ENCODE data around the gene GPR89B. TPM values are rescaled to one million over a fixed set of nuclear protein-coding genes. Genes with fewer than 3 reads are reported as not detected.
"Not testable (repeated sequence)": the region's sequence is repeated elsewhere in the genome, so short reads cannot be mapped to it uniquely, and the experiment has no call there.

The GPR89B gene
- total RNA-seq, 1 experiment from 2014 or later = 16.8 TPM

DNA sequence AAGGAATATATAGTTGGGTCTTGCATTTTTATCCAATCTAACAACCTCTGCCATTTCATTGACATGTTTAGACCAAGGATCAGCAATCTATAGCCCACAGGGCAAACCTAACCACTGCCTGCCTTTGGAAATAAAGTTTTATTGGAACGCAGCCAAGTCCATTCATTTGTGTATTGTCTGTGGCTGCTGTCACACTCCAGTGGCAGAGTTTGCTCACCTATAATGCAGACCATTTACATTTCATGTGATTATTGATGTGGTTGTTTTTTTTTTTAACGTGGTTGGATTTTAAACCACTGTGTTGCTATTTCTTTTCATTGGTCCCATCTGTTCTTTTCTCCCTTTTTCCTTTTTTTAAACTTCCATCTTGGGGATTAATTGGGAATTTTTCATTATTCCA is 57.2 kb downstream of the GPR89B start:
- not testable (repeated sequence) for H3K27me3 ChIP-seq (ENCODE audit: control insufficient read depth, insufficient read depth, low read length); H3K36me3 ChIP-seq (replicated peaks; ENCODE audit: control insufficient read depth, insufficient read depth, low read length); DNase-seq; H3K4me3 ChIP-seq (ENCODE audit: insufficient read depth, low read depth, low read length)

DNA sequence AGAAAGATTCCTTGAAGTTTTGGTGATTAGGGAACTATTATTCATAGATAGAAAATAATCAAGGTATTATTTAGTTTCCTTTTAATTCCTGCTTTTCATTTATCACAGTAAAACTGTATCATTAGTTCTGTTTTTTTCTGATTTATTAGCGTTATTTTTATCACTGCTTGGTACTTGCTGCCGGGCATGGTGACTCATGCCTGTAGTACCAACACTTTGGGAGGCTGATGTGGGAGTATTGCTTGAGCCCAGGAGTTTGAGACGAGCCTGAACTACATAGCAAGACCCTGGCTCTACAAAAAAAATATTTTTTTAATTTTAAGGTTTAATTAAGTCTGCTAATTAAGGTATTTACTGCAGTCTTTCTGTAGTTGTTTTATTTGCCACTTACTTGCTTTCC is 59.7 kb downstream of the GPR89B start:
- not testable (repeated sequence) for H3K27me3 ChIP-seq (ENCODE audit: control insufficient read depth, insufficient read depth, low read length); H3K4me3 ChIP-seq (ENCODE audit: insufficient read depth, low read depth, low read length); H3K36me3 ChIP-seq (replicated peaks; ENCODE audit: control insufficient read depth, insufficient read depth, low read length); DNase-seq

DNA sequence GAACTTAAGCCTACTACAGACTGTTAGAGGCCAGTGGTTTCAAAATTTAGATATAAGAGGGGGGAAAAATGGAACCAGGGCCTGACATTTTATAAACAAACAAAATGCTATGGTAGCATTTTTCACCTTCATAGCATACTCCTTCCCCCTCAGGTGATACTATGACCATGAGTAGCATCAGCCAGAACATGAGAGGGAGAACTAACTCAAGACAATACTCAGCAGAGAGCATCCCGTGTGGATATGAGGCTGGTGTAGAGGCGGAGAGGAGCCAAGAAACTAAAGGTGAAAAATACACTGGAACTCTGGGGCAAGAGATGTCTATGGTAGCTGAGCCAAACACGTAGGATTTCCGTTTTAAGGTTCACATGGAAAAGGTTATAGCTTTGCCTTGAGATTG is 64.7 kb downstream of the GPR89B start:
- not testable (repeated sequence) for H3K4me3 ChIP-seq (ENCODE audit: insufficient read depth, low read depth, low read length); H3K27me3 ChIP-seq (ENCODE audit: control insufficient read depth, insufficient read depth, low read length); H3K36me3 ChIP-seq (replicated peaks; ENCODE audit: control insufficient read depth, insufficient read depth, low read length); DNase-seq

DNA sequence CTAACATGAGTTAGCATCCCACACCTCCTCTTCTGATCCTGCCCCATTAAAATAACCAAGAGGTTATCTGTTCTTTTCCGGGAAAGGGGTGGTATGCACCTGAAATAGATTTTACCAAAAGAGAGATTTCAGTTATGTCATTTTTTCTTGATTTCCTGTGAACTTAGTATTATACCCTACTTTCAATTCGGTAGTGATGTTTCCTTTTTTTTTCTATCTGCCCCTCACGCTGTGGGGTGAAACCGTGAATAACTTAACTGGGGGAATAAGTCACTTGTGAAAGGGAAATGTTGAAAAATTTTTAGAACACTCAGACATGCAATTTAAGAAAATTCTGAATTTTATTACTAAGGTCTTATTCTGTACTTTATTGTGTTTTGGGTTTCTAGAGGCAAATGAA is 65.2 kb downstream of the GPR89B start:
- H3K4me3 ChIP-seq (ENCODE audit: insufficient read depth, low read depth, low read length); H3K36me3 ChIP-seq (replicated peaks; ENCODE audit: control insufficient read depth, insufficient read depth, low read length); DNase-seq; H3K27me3 ChIP-seq (ENCODE audit: control insufficient read depth, insufficient read depth, low read length): not testable (repeated sequence)

DNA sequence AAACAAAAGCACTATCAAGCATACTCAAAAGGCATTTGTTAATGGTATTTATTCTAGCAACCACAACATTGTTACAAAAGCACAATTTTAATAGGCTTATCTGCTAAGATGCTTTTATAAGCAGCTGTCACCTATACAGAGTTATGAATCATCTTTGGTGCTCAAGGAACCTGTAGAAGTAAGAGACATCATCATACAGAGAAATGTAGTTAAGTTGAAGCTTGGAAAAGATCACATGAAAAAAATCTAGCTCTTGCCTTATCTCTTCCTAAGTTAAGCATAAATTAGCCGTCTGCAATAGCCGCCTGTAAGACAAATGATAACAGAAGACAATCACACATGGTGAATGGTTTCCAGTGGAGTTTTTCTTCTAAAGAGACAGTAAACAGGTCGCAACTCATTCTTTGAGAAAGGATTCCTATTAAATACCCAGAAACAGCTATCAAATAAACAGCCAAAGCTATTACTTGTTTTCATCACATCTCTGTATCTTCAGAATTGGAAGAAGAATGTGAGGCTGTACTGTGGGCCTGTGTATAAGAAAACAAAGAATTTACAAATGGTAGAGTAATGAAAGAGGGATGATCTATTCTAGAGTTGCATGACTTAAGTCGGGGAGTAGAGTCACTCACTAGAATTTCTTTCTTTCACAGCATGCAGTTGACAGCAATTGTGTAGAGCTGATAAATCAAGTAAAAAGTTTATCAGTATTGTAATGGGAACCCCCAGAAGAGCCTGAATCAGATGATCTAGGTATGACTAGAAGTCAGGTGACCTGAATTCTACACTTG is 65.8 kb downstream of the GPR89B start:
- not testable (repeated sequence) for H3K4me3 ChIP-seq (ENCODE audit: insufficient read depth, low read depth, low read length); H3K36me3 ChIP-seq (replicated peaks; ENCODE audit: control insufficient read depth, insufficient read depth, low read length); DNase-seq; H3K27me3 ChIP-seq (ENCODE audit: control insufficient read depth, insufficient read depth, low read length)

DNA sequence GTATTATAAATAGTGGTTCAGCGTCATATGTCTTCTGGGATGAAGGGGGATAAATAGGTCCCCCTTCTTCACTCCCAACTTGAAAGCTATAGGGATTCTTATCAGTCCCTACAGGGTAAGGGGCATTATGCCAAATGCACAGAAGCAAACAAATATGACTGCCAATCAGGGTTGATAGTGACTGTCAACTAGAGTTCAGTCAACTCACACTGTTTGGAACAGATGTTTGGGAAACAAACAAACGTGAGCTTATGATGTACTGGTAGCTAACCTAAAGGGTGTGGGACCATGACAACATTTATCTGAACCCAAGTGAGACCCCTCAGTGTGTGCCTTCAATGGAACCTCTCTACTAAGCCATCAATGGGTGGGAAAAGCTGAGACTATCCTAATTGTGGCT is 67.9 kb downstream of the GPR89B start:
- H3K4me3 ChIP-seq (ENCODE audit: insufficient read depth, low read depth, low read length); H3K27me3 ChIP-seq (ENCODE audit: control insufficient read depth, insufficient read depth, low read length); DNase-seq; H3K36me3 ChIP-seq (replicated peaks; ENCODE audit: control insufficient read depth, insufficient read depth, low read length): not testable (repeated sequence)

DNA sequence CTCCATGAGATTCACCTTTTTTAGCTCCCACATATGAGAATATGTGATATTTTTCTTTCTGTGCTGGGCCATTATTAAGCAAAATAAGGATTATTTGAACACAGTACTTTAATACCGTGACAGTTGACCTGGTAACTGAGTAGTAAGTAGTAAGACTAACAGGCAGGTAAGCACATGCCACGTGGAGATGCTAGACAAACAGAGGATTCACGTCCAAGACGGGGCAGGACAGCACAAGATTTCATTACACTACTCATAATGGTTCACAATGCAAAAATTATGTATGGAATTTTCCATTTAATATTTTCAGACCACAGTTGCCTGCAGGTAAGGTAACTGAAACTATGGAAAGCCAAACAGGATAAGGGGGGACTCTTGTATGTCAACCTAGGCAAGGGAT is 79.5 kb downstream of the GPR89B start:
- not testable (repeated sequence) for DNase-seq; H3K36me3 ChIP-seq (replicated peaks; ENCODE audit: control insufficient read depth, insufficient read depth, low read length); H3K27me3 ChIP-seq (ENCODE audit: control insufficient read depth, insufficient read depth, low read length); H3K4me3 ChIP-seq (ENCODE audit: insufficient read depth, low read depth, low read length)

DNA sequence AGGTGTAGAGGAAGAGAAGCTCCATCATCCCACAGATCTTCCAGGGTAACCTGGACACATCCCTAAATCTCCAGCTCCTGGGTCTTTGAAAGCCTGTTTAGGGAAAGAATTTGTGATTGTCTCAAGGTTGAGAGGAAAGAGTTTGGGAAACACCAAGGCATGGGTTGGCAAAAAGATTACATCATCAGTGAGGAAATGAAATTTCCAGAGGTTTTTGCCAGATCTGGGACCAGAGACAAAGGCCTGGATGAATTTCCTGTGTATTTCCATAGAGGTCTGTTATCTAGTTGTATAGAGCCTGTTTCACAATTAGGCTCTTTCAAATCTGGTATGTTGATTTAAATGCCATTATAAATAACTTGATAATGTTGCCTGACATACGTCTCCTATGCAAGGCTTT is 82.3 kb downstream of the GPR89B start:
- H3K27me3 ChIP-seq (ENCODE audit: control insufficient read depth, insufficient read depth, low read length) = peaks cover 27% of the 10 kb centered on the region
- DNase-seq = peak; percentile 0
- no peak overlapping the region for H3K4me3 ChIP-seq (ENCODE audit: insufficient read depth, low read depth, low read length)
- no peaks in the 10 kb centered on the region for H3K36me3 ChIP-seq (replicated peaks; ENCODE audit: control insufficient read depth, insufficient read depth, low read length)

DNA sequence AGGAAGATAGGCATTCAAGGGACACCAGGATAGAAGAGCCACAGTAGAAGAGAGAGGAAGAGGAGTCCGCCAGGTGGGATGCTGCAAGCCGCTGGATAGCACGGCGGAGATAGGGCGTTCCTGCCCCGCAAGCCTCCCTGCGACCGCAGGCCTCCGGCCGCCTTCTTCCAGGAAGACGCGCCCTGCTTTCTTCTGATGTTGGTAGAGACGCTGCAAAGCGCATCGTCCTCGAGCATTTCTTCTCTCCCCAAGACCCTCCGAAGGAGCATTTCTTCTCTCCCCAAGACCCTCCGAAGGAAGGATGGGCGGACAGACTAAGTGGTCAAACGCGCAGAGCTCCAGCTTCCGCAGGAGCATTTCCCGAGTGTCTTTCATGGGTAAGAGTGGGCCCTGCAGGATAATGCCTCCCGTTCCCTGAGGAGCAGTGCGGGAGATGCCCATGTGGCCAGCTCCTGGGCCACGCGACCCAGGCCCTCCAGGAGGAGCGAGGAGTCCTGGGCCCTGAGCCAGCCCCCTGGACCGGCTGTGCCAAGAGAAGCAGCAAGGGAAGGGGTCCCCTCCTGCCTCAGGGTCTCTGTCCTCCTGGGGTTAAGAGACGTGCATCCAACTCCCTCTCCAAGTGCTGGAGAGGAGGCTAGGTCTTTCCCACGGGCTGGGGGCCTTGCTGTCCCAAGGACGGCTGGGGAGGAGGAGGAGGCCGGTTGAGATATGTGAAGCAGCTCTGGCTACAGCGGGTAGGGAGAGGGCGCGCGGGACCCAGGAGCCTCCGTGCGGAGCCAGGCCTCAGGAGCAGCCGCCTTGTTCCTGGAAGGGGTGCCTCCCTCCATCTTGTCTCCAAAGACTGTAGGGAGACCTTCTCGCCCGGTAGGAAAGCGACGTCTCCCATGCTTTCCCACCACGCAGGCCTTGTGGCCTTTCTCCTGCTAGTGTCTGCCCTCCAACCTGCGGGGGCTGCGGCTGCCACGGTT is 85.2 kb downstream of the GPR89B start:
- peaks cover 27% of the 10 kb centered on the region for H3K27me3 ChIP-seq (ENCODE audit: control insufficient read depth, insufficient read depth, low read length)
- H3K4me3 ChIP-seq (ENCODE audit: insufficient read depth, low read depth, low read length) = peak overlapping the region; percentile 40
- peak; percentile 79 for DNase-seq
- H3K36me3 ChIP-seq (replicated peaks; ENCODE audit: control insufficient read depth, insufficient read depth, low read length) = not testable (repeated sequence)

DNA sequence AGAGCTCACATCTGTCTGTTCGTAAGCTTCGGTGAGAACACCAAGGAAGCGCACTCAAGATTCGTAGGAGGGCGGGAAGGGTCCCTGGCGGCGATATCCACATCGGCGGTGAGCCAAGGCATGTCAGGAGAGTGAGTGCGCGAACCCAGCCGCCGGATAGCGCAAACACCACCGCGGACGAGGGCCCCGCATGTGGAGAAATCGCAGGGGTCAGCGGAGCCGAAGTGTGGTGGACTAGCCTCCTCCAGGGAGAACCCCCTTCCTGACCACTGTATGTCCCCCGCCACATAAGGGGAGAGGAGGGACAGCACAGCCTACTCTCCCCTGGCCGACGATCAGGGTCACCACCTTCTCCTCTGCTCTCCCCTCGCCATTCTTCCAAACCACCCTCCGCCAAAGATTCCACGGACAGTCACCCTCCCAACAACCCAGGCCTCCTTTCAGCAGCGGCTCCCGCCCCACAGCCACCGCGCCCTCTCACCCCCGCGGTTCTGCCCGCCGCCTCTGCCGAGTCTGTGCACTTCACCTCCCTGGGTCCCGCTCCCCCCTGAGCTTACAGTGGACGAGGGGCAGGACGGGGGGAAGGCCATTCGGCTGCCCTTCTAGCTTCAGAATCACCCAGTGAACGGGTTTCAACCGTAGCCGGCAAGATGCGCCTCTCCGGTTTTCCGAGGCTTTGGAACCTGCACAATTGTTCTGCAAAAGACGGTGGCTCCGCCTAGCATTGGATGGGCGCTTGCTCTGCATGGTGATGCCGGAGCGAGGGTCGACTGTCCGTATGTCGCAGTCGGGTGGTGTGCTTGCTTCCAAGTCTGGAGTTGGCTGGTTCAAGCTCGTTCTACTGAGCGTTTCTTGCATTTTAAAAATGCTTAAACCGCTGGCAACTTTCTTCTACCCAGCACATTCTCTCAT is 86.3 kb downstream of the GPR89B start:
- H3K36me3 ChIP-seq (replicated peaks; ENCODE audit: control insufficient read depth, insufficient read depth, low read length); DNase-seq: not testable (repeated sequence)
- H3K27me3 ChIP-seq (ENCODE audit: control insufficient read depth, insufficient read depth, low read length) = peaks cover 27% of the 10 kb centered on the region
- H3K4me3 ChIP-seq (ENCODE audit: insufficient read depth, low read depth, low read length) = peak overlapping the region; percentile 48

DNA sequence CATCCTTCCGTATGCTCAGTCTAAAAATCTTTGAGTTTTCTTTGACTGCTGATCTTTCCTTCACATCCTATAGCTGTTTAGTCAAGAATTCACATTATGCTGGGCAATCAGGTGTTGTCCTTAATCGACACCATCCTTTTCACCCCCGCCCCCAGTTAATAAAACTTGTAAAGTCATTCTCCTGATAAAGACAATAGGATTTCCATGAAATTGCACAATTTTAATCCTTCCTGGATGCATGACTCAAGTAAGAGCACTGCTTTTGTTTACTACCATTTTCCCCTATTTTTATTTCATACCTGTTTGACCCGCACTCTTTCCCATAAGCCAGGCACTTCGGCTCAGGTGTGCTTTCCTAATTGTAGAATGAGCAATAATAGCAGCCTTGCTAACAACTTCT is 96.7 kb downstream of the GPR89B start:
- not testable (repeated sequence) for H3K36me3 ChIP-seq (replicated peaks; ENCODE audit: control insufficient read depth, insufficient read depth, low read length); H3K27me3 ChIP-seq (ENCODE audit: control insufficient read depth, insufficient read depth, low read length); H3K4me3 ChIP-seq (ENCODE audit: insufficient read depth, low read depth, low read length); DNase-seq

DNA sequence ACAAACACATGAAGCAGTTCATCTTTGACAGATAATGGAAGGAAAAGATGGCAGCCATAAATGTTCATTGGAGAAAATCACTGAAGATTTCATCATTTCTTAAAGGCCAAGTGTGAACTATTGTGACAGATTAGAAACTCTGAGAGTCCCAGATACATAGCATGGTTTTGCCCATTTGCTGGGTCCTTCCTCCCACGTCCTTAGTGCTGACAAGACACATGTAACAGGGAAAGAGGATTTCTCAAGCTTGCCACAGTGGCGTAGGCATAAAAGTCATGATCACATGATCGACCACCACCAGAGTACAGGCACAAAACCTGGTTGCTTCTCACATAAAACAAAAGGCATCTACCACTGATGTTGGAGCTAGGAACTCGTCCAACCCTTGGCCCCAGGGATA is 98.8 kb downstream of the GPR89B start:
- not testable (repeated sequence) for DNase-seq; H3K36me3 ChIP-seq (replicated peaks; ENCODE audit: control insufficient read depth, insufficient read depth, low read length); H3K27me3 ChIP-seq (ENCODE audit: control insufficient read depth, insufficient read depth, low read length); H3K4me3 ChIP-seq (ENCODE audit: insufficient read depth, low read depth, low read length)

DNA sequence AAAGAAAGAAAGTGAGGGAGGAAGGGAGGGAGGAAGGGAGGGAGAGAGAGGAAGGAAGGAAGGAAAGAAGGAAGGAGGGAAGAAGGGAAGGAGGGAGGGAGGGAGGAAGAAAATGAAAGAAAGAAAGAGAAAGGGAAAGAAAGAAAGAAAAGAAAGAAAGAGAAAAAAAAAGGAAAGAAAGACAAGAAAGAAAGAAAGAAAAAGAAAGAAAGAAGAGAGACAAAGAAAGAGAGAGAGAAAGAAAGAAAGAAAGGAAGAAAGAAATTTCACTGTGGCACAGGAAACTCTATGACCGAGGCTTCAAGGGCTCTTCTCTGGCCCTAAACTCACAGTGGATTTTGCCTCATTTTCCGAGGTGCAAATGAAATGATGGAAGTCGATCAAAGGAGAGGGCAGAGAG is 104.0 kb downstream of the GPR89B start:
- H3K4me3 ChIP-seq (ENCODE audit: insufficient read depth, low read depth, low read length) = peak overlapping the region; percentile 17; the same call in 1 of the 2 replicates
- DNase-seq; H3K27me3 ChIP-seq (ENCODE audit: control insufficient read depth, insufficient read depth, low read length); H3K36me3 ChIP-seq (replicated peaks; ENCODE audit: control insufficient read depth, insufficient read depth, low read length): not testable (repeated sequence)

DNA sequence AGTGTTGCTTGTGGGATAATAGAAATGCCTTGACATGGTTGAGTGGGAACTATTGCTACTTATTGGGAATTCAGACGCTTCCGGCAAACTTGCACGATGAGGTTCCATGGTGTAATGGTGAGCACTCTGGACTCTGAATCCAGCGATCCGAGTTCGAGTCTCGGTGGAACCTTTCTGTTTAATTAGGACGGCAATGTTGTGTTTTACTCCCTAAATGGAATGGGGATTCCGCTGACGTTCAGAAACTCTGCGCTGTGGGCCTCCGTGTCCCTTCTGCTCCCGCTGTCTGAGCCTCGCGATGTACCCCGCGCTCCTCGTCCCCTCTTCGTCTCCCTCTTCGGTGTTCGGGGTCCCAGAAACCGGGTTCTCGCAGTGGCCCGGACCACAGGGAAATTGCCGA is 104.5 kb downstream of the GPR89B start:
- H3K36me3 ChIP-seq (replicated peaks; ENCODE audit: control insufficient read depth, insufficient read depth, low read length); H3K4me3 ChIP-seq (ENCODE audit: insufficient read depth, low read depth, low read length); H3K27me3 ChIP-seq (ENCODE audit: control insufficient read depth, insufficient read depth, low read length); DNase-seq: not testable (repeated sequence)
